Stimulated activated CD8-positive, alpha-beta memory T cell treated with anti-CD3 and anti-CD28 coated beads, Interleukin-7, amount 100 ng/mL, for 1 hour (primary cell): Measurements from ENCODE around the gene NECTIN1.

Experiments
- DNase-seq, 2 donors: peaks; one replicate each; pipeline ENCODE4 v3.0.0-alpha.2; 2020; ENCODE audit warnings: low read depth in 2 of 2

Gene NECTIN1

DNA sequence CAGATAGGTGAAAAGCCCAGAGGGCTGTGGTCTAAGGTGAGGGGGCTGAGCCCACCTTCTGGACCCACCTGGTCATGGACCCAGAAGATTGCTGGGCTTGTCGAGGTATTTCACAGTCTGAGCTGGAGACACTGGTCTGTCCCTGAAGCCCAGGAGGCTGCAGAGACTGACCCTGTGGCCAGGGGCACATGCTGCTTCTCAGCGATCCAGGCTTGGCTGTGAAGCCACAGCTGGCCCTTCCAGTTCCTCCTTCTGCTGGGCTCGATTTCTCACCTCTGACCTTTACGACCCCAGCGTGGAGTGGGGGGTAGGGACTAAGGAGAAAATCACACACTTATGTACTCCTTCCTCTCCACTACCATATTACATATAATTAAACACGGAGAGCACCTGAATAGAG lies 88.5 kb downstream of the NECTIN1 start:
- DNase-seq: no peak

- no peak for DNase-seq
Observed at GRCh38 chr11:119639642-119640205, 89.3 kb downstream of the NECTIN1 start.

DNA sequence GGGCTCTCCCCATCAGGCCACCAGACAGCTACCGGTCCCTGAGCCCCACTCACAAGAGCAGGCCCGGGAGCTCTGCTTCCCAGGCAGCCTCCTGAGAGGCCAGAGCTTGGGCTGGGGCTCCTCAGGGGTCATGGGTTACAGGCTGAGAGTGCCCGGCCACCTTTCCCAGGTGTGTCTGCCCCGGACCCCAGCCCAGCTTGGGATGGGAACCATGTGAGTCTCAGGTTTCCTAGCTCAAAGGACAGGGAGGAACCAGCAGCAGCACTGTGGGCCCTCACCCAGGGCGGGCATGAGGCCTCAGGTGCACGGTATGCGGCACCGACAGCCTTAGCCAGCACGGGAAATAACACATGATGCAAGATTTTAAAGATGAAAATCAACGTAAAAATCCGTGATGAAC lies 90.1 kb downstream of the NECTIN1 start:
- DNase-seq: no peak

GRCh38 chr11:119637481-119637880 lies 91.5 kb downstream of the NECTIN1 start:
- DNase-seq: no peak

DNA sequence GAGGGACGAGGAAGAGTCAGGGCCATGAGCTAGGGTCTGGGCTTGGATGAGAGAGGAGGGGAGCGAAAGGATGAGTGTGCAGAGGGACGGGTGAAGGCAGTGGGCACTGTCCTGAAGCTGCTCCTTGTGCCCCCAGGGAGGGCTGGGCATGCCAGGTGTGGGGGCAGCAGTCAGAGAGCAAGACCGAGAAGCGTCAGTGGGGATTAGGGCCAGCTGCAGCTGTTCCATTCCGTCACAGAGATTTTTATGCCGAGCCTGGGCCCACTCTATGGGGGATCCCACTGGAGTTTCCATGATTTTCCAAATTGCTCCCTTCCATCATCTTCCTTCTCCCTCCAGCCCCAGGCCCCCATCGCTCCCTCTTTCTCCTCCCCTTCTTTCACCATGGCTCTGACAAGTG lies 93.2 kb downstream of the NECTIN1 start:
- no peak for DNase-seq

GRCh38 chr11:119635041-119635740 lies 93.8 kb downstream of the NECTIN1 start:
- no peak for DNase-seq

GRCh38 chr11:119634301-119634700 lies 94.7 kb downstream of the NECTIN1 start:
- no peak for DNase-seq

DNA sequence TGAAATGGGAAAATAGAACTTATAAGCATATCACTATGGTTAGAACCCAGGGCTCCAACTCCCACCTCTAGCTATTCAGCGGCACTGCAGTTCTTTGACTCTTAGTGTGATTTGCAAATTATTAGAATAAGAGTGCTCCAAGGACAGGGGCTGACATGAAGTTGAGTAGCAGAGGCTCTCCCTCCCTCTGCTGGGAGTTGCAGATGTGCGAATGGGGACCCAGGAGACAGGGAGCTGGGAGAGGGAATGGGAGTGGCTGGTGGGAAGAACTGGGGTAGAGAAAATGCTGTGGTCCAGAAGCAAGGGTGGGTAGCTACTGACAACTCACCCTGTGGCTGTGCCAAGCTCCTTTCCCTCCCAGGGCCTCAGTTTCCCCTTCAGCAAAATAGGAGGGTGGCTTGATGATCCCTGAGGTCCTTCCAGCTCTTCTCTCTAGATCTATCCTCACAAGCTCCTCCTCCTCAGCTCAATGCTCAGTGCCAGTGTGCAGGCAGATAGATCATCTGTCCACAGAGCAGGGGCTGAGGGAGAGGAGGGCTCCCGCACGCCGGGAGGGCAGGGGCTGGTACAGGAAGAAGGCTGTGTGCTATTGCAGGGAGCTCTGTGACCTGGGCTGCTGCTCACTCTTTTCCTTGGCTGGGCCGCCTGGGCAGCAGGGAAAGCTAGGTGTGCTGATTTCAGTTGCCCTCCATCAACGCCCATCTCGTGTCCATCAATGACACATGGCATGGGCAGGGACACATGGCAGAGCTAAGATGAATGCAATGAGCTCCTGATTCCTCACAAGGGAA lies 99.0 kb downstream of the NECTIN1 start:
- DNase-seq: no peak

GRCh38 chr11:119629085-119629484 lies 99.9 kb downstream of the NECTIN1 start:
- DNase-seq: no peak

DNA sequence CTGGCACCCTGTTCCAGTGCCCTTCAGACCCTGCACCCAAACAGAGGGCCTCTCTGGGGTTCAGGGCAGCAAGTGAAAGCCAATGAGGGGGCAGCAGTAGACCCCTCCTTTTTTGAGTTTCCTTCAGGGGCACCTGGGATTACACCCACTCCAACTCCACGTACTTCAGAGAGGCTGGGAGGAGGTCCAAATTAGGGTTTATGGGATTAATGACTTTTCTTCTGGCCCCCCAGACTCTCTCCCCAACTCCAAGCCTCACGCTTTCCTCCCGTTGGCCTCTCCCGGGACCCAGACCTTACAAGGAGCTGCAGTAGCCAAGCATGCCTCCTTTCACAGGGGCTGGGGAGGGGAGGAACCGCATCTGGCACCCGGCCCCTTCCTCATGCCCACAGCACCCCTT lies 101.7 kb downstream of the NECTIN1 start:
- DNase-seq: no peak

GRCh38 chr11:119626871-119627270 lies 102.1 kb downstream of the NECTIN1 start:
- no peak for DNase-seq

- no peak for DNase-seq
Observed at GRCh38 chr11:119626197-119626841, 102.7 kb downstream of the NECTIN1 start.

- DNase-seq: no peak
Observed at GRCh38 chr11:119625206-119625978, 103.6 kb downstream of the NECTIN1 start.

DNA sequence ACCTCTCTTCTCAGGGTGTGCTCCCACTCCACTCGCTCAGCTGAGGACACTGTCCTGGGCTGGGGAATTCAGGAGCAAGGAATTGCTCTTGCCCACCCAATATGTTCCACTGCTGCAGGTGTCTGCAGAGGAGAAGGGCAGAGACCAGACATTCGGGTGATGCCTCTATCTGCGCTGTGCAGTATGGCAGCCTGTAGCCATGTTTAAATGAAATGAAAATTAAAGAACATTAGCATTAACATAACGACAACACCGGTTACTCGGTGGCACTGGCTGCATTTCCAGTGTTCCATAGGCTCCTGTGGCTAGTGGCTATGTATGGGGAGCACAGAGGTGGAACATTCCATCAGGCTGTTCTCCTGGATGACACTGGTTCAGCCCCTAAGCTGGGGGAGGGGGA lies 104.4 kb downstream of the NECTIN1 start:
- no peak for DNase-seq

DNA sequence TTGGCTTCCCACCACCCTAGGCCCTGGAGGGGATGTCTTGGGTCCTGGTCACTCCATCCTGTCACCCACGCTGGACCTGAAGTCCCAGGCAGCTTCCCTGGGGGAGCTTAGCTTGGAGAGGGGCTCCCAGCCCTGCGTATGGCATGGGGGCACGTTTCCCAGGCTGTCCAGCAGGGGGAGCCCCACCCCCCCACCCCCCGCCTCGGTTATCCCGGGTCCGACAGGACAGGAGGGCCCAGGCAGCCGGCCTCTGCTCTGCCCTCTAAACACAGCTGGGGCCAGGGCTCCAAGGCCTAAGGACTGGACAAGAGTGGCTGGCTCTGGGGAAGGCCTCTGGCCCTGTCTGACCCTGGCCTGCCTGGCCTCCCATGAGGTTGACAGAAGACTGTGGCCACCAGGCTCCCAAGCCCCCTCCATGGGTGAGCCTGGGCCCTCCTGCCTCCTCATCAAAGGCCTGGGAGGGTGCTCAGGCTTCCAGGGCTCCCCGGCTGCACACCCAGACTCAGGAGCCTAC lies 104.8 kb downstream of the NECTIN1 start:
- no peak for DNase-seq

- DNase-seq: no peak
Observed at GRCh38 chr11:119623682-119624081, 105.3 kb downstream of the NECTIN1 start.

DNA sequence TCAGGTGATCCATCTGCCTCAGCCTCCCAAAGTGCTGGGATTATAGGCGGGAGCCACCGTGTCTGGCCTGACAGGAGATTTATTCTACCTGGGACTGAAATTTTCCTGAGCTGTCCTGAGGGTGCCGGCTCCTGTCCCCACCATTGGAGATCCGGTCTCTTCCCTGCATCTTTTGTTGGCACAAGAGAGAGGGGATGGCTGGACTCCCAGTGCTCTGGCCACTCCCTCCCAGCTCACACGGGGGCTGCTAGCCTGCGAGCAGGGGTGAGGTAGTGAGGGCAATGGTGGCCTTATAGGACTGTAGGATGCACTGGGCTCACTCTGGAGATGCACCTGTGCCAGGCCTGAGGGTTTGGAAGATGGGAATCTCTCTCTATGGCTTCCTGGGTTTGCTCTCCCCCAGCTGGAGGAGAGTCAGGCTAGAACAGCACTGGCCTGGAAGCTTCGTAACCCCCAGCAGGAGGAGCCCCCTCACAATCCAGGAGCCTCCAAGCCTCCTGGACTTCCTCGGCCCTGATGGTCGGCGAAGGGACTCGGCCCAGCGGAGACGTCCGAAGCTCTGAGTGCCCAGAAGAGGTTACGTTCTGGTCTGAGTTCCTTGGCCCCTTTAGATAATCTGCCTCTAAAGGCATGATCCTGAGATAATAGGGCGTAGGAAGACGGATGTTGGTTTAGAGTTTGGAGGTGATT lies 106.4 kb downstream of the NECTIN1 start:
- no peak for DNase-seq

- DNase-seq: no peak
Observed at GRCh38 chr11:119619665-119620064, 109.3 kb downstream of the NECTIN1 start.

DNA sequence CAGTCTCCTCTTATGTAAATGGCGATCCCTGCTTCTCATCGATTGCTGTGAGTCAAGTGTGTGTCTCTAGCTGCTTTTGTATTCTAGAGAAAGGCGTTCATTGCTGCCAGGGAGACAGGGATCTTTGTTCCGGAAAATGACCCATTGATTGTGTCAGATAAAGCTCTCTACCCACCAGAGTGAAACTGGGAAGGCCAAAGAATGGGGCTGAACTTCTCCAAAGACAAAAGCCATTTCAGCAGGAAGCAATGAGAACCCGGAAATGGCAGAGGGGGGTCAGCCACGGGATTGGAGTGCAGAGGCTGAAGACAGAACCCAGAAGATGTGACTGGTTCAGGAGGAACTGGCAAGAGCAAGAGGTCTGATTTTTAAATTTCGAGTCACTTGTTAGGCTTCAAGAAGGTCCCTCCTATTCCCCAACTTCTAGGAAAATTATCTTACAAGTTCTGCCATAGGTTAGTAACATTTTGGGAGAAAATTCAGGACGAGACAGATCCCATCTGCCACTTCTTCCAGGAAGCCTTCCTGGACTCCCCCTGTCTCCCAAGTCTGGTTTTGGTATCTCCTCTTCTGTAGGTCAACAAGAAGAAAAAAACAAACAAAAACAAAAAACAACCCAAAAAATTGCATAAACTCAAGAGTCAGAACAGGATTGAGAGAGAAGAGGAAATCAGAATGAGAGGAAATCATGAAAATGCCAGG lies 110.6 kb downstream of the NECTIN1 start:
- DNase-seq: no peak

GRCh38 chr11:119617340-119617713 lies 111.7 kb downstream of the NECTIN1 start:
- DNase-seq: no peak
